HEK293 (cell line): ENCODE data around the gene ZNF385D.

Source experiments
- CTCF ChIA-PET: fragments of 350-600 bp; formaldehyde crosslinking; extraction: SDS; loops from one replicate; lab custom pipeline; 2021; ENCODE audit warnings: antibody characterized with exemption; lab: Yijun Ruan, JAX
- POLR2A ChIA-PET: fragments of 300-600 bp; formaldehyde crosslinking; extraction: SDS; loops from one replicate; lab custom pipeline; 2020; ENCODE audit warnings: antibody characterized with exemption, inconsistent platforms; lab: Yijun Ruan, JAX
- H3K27ac ChIP-seq: fragments of 200-500 bp; sonication (Bioruptor generic); 2 replicates; pipeline ENCODE4 v1.5.1; 2014; ENCODE audit warnings: low read depth, low read length, control low read depth, inconsistent platforms; ENCODE audit errors: extremely low read depth
- H3K36me3 ChIP-seq, 2 experiments: fragments of 200-500 bp in 1 of 2; sonication (Bioruptor generic) in 1 of 2; 1 replicate in 1 of 2; 2 replicates in 1 of 2; pipeline ENCODE4 v1.5.1; 2014 to 2017; ENCODE audit warnings: inconsistent platforms in 2 of 2, low read length in 2 of 2; ENCODE audit not compliant: control insufficient read depth in 2 of 2, insufficient read depth in 1 of 2
- H3K4me1 ChIP-seq: fragments of 200-500 bp; sonication (Bioruptor generic); 2 replicates; pipeline ENCODE4 v1.5.1; 2014; ENCODE audit warnings: mild to moderate bottlenecking, low read length, inconsistent platforms; ENCODE audit not compliant: control insufficient read depth, insufficient read depth
- H3K4me3 ChIP-seq: 2 replicates; pipeline ENCODE4 v1.5.1; 2011; ENCODE audit warnings: low read depth, mild to moderate bottlenecking, control low read depth, low read length, moderate library complexity
- H3K9me3 ChIP-seq: fragments of 200-500 bp; sonication (Bioruptor generic); 2 replicates; pipeline ENCODE4 v1.5.1; 2014; ENCODE audit warnings: low read depth, low read length, inconsistent platforms; ENCODE audit not compliant: control insufficient read depth, insufficient read depth
- ATF2 ChIP-seq: fragments of 450-650 bp; formaldehyde crosslinking; IDR thresholded peaks from 2 replicates; pipeline ENCODE4 v1.5.1; 2016; ENCODE audit warnings: missing biosample characterization, missing genetic modification characterization, low read depth
- GLI2 ChIP-seq: fragments of 450-650 bp; formaldehyde crosslinking; IDR thresholded peaks from 2 replicates; pipeline ENCODE4; 2017; ENCODE audit warnings: missing biosample characterization, missing genetic modification characterization, low read depth, borderline replicate concordance
- GLIS2 ChIP-seq: fragments of 450-650 bp; formaldehyde crosslinking; IDR thresholded peaks from 2 replicates; pipeline ENCODE4 v1.5.1; 2016; ENCODE audit warnings: missing biosample characterization, missing genetic modification characterization
- HOXD13 ChIP-seq: sonication (generic); formaldehyde crosslinking; IDR thresholded peaks from 2 replicates; pipeline ENCODE4 v1.8.0; 2022; ENCODE audit warnings: missing genetic modification reagents, borderline replicate concordance
- PRDM1 ChIP-seq: fragments of 450-650 bp; formaldehyde crosslinking; IDR thresholded peaks from 2 replicates; pipeline ENCODE4; 2016; ENCODE audit warnings: missing biosample characterization, missing genetic modification characterization
- SCRT1 ChIP-seq: fragments of 450-650 bp; formaldehyde crosslinking; IDR thresholded peaks from 2 replicates; pipeline ENCODE4 v1.5.1; 2016; ENCODE audit warnings: missing biosample characterization, missing genetic modification characterization, borderline replicate concordance
- SETDB1 ChIP-seq: IDR thresholded peaks from one replicate; pipeline ENCODE4 v1.6.1; 2017; ENCODE audit warnings: mild to moderate bottlenecking, low read length, moderate library complexity, mixed read lengths; ENCODE audit not compliant: insufficient read length
- SP3 ChIP-seq: fragments of 450-650 bp; formaldehyde crosslinking; IDR thresholded peaks from 2 replicates; pipeline ENCODE4 v1.5.1; 2016; ENCODE audit warnings: missing biosample characterization, missing genetic modification characterization
- TSHZ1 ChIP-seq: fragments of 450-650 bp; formaldehyde crosslinking; IDR thresholded peaks from 2 replicates; pipeline ENCODE4 v1.5.1; 2016; ENCODE audit warnings: missing biosample characterization, missing genetic modification characterization, borderline replicate concordance
- YY1 ChIP-seq: fragments of 450-650 bp; formaldehyde crosslinking; IDR thresholded peaks from 2 replicates; pipeline ENCODE4 v1.5.1; 2018; ENCODE audit warnings: missing biosample characterization, missing genetic modification characterization
- ZBTB1 ChIP-seq: fragments of 450-650 bp; formaldehyde crosslinking; IDR thresholded peaks from 2 replicates; pipeline ENCODE4 v1.5.1; 2016; ENCODE audit warnings: missing biosample characterization, missing genetic modification characterization
- ZBTB17 ChIP-seq: fragments of 450-650 bp; formaldehyde crosslinking; IDR thresholded peaks from 2 replicates; pipeline ENCODE4 v1.5.1; 2016; ENCODE audit warnings: missing biosample characterization, missing genetic modification characterization
- ZBTB20 ChIP-seq: fragments of 450-650 bp; formaldehyde crosslinking; IDR thresholded peaks from 2 replicates; pipeline ENCODE4 v1.5.1; 2016; ENCODE audit warnings: missing biosample characterization, missing genetic modification characterization
- ZNF121 ChIP-seq: fragments of 450-650 bp; formaldehyde crosslinking; IDR thresholded peaks from 2 replicates; pipeline ENCODE4 v1.5.1; 2016; ENCODE audit warnings: missing biosample characterization, missing genetic modification characterization
- ZNF140 ChIP-seq: fragments of 450-650 bp; formaldehyde crosslinking; IDR thresholded peaks from 2 replicates; pipeline ENCODE4 v1.5.1; 2016; ENCODE audit warnings: missing biosample characterization, missing genetic modification characterization
- ZNF146 ChIP-seq: fragments of 450-650 bp; formaldehyde crosslinking; IDR thresholded peaks from 2 replicates; pipeline ENCODE4 v1.5.1; 2016; ENCODE audit warnings: missing biosample characterization, missing genetic modification characterization
- ZNF169 ChIP-seq: fragments of 450-650 bp; formaldehyde crosslinking; IDR thresholded peaks from 2 replicates; pipeline ENCODE4 v1.5.1; 2016; ENCODE audit warnings: missing biosample characterization, missing genetic modification characterization
- ZNF2 ChIP-seq: fragments of 450-650 bp; formaldehyde crosslinking; IDR thresholded peaks from 2 replicates; pipeline ENCODE4 v1.5.1; 2016; ENCODE audit warnings: missing biosample characterization, missing genetic modification characterization
- ZNF221 ChIP-seq: fragments of 450-650 bp; formaldehyde crosslinking; IDR thresholded peaks from 2 replicates; pipeline ENCODE4 v1.5.1; 2017; ENCODE audit warnings: missing biosample characterization, missing genetic modification characterization, borderline replicate concordance
- ZNF292 ChIP-seq: fragments of 450-650 bp; formaldehyde crosslinking; IDR thresholded peaks from 2 replicates; pipeline ENCODE4 v1.5.1; 2016; ENCODE audit warnings: low read depth, missing biosample characterization, missing genetic modification characterization, borderline replicate concordance
- ZNF501 ChIP-seq: fragments of 450-650 bp; formaldehyde crosslinking; IDR thresholded peaks from 2 replicates; pipeline ENCODE4 v1.5.1; 2016; ENCODE audit warnings: missing biosample characterization, missing genetic modification characterization
- ZNF510 ChIP-seq: fragments of 450-650 bp; formaldehyde crosslinking; IDR thresholded peaks from 2 replicates; pipeline ENCODE4 v1.5.1; 2018; ENCODE audit warnings: mild to moderate bottlenecking, missing genetic modification characterization, missing biosample characterization; ENCODE audit not compliant: insufficient replicate concordance
- ZNF548 ChIP-seq: fragments of 450-650 bp; formaldehyde crosslinking; IDR thresholded peaks from 2 replicates; pipeline ENCODE4 v1.5.1; 2016; ENCODE audit warnings: missing biosample characterization, missing genetic modification characterization
- ZNF558 ChIP-seq: fragments of 450-650 bp; formaldehyde crosslinking; IDR thresholded peaks from 2 replicates; pipeline ENCODE4 v1.5.1; 2016; ENCODE audit warnings: missing biosample characterization, missing genetic modification characterization
- ZNF623 ChIP-seq: fragments of 450-650 bp; formaldehyde crosslinking; IDR thresholded peaks from 2 replicates; pipeline ENCODE4 v1.5.1; 2016; ENCODE audit warnings: missing biosample characterization, missing genetic modification characterization
- ZNF629 ChIP-seq: fragments of 450-650 bp; formaldehyde crosslinking; IDR thresholded peaks from 2 replicates; pipeline ENCODE4 v1.5.1; 2017; ENCODE audit warnings: missing biosample characterization, missing genetic modification characterization
- ZNF660 ChIP-seq: fragments of 450-650 bp; IDR thresholded peaks from 2 replicates; pipeline ENCODE4 v1.5.1; 2018; ENCODE audit warnings: missing biosample characterization, mild to moderate bottlenecking, missing genetic modification characterization
- ZNF664 ChIP-seq: fragments of 450-650 bp; formaldehyde crosslinking; IDR thresholded peaks from 2 replicates; pipeline ENCODE4 v1.5.1; 2016; ENCODE audit warnings: missing biosample characterization, missing genetic modification characterization
- ZNF785 ChIP-seq: fragments of 450-650 bp; formaldehyde crosslinking; IDR thresholded peaks from 2 replicates; pipeline ENCODE4 v1.5.1; 2016; ENCODE audit warnings: missing biosample characterization, missing genetic modification characterization
- ZNF830 ChIP-seq: fragments of 450-650 bp; IDR thresholded peaks from 2 replicates; pipeline ENCODE4 v1.5.0; 2018; ENCODE audit warnings: missing biosample characterization, missing genetic modification characterization, low read depth, mild to moderate bottlenecking, moderate library complexity

The ZNF385D gene

GRCh38 chr3:21551019-21551418 is 200.0 kb downstream of the ZNF385D start:
- Histone ChIP-seq H3K9me3 (no peaks in the 10 kb centered on the region), H3K27ac (no peak overlapping the region), H3K4me1 (no peaks in the 10 kb centered on the region), H3K36me3 (no peaks in the 10 kb centered on the region), H3K4me3 (no peak overlapping the region)
- ChIA-PET POLR2A (no interaction called here), CTCF (no interaction called here)
- no peak for TF ChIP-seq GLI2 (tag by site-specific recombination)
- no peak for TF ChIP-seq ZNF2 (tag by site-specific recombination)
- TF ChIP-seq ZNF623 (tag by site-specific recombination), result no peak
- no peak for TF ChIP-seq ZBTB20 (tag by site-specific recombination)
- TF ChIP-seq ZBTB1 (tag by site-specific recombination), result no peak
- no peak for TF ChIP-seq ZNF510 (tag by site-specific recombination)
- no peak for TF ChIP-seq ZNF221
- no peak for TF ChIP-seq ZNF664 (tag by site-specific recombination)
- no peak for TF ChIP-seq GLIS2
- TF ChIP-seq ZNF548, result no peak
- no peak for TF ChIP-seq ZNF558
- TF ChIP-seq ZNF785 (tag by site-specific recombination), result no peak
- no peak for TF ChIP-seq ZNF169 (tag by site-specific recombination)
- no peak for TF ChIP-seq ZNF830
- TF ChIP-seq ZBTB17 (tag by site-specific recombination), result no peak

GRCh38 chr3:21544076-21544462 is 206.9 kb downstream of the ZNF385D start:
- ChIA-PET POLR2A (no interaction called here), CTCF (interaction anchor here (1.4 kb wide), 1 partner anchor 9 kb away, joined by 4 read pairs; no protein-coding TSS in a partner anchor)
- no peak overlapping the region for H3K27ac ChIP-seq
- no peak overlapping the region for H3K4me3 ChIP-seq
- H3K4me1 ChIP-seq, result no peaks in the 10 kb centered on the region
- TF ChIP-seq PRDM1 (no peak), HOXD13 (CRISPR knock-in tag) (no peak), ATF2 (tag by site-specific recombination) (no peak), TSHZ1 (no peak), ZNF121 (tag by site-specific recombination) (no peak), SP3 (no peak), SCRT1 (tag by site-specific recombination) (no peak), ZNF660 (no peak), SETDB1 (no peak), ZNF146 (tag by site-specific recombination) (no peak), ZNF140 (tag by site-specific recombination) (no peak), ZNF629 (tag by site-specific recombination) (no peak), YY1 (tag by site-specific recombination) (no peak), ZNF292 (tag by site-specific recombination) (no peak), ZNF501 (tag by site-specific recombination) (no peak)
- no peaks in the 10 kb centered on the region for H3K36me3 ChIP-seq
- H3K9me3 ChIP-seq, result no peaks in the 10 kb centered on the region
